HepG2 (cell line): ENCODE data around the gene MMP17. TPM values are rescaled to one million over a fixed set of nuclear protein-coding genes. Genes with fewer than 3 reads are reported as not detected.
A peak's percentile ranks its signal among the peaks of the same experiment; 100 is the strongest.

Experiments used
- AGO2 ChIP-seq: fragments of 200-400 bp; formaldehyde crosslinking; optimal IDR thresholded peaks from 2 replicates; pipeline ENCODE3; 2017; ENCODE audit warnings: mild to moderate bottlenecking, low read depth, low read length, moderate library complexity
- BCL6 ChIP-seq: IDR thresholded peaks from 2 replicates; pipeline ENCODE4 v1.6.1; 2016; ENCODE audit warnings: missing genetic modification reagents, missing compliant biosample characterization
- MTA1 ChIP-seq: sonication (generic); formaldehyde crosslinking; IDR thresholded peaks from 2 replicates; pipeline ENCODE4 v1.4.0; 2020; ENCODE audit warnings: missing genetic modification reagents, mild to moderate bottlenecking, borderline replicate concordance
- NRL ChIP-seq: sonication (generic); formaldehyde crosslinking; IDR thresholded peaks from 2 replicates; pipeline ENCODE4 v1.5.0; 2020; ENCODE audit warnings: missing genetic modification reagents, mild to moderate bottlenecking, moderate library complexity, borderline replicate concordance
- SUZ12 ChIP-seq: fragments of 150-350 bp; IDR thresholded peaks from 2 replicates; pipeline ENCODE4 v1.6.1; 2014; ENCODE audit warnings: low read depth, low read length
- ZFP1 ChIP-seq: IDR thresholded peaks from 2 replicates; pipeline ENCODE4 v1.6.1; 2016
- ZFX ChIP-seq: sonication (generic); formaldehyde crosslinking; IDR thresholded peaks from 2 replicates; pipeline ENCODE4 v1.4.0; 2020; ENCODE audit warnings: mild to moderate bottlenecking, low read depth, missing genetic modification reagents, moderate library complexity
- ZNF18 ChIP-seq: sonication (generic); formaldehyde crosslinking; IDR thresholded peaks from 2 replicates; pipeline ENCODE4 v1.8.0; 2022; ENCODE audit warnings: mild to moderate bottlenecking, missing genetic modification reagents; ENCODE audit not compliant: insufficient replicate concordance
- ZNF362 ChIP-seq: sonication (generic); formaldehyde crosslinking; IDR thresholded peaks from 2 replicates; pipeline ENCODE4 v1.4.0; 2020; ENCODE audit warnings: missing genetic modification reagents, mild to moderate bottlenecking, borderline replicate concordance
- ZNF562 ChIP-seq: sonication (generic); formaldehyde crosslinking; IDR thresholded peaks from 2 replicates; pipeline ENCODE4 v1.8.0; 2022; ENCODE audit warnings: missing genetic modification reagents, borderline replicate concordance
- ZNF615 ChIP-seq: sonication (generic); formaldehyde crosslinking; IDR thresholded peaks from 2 replicates; pipeline ENCODE4 v1.5.0; 2020; ENCODE audit warnings: mild to moderate bottlenecking, missing genetic modification reagents, borderline replicate concordance
- ZNF646 ChIP-seq: sonication (generic); formaldehyde crosslinking; IDR thresholded peaks from 2 replicates; pipeline ENCODE4 v1.9.0; 2021; ENCODE audit warnings: mild to moderate bottlenecking, missing genetic modification reagents
- ZNF687 ChIP-seq: sonication (generic); formaldehyde crosslinking; IDR thresholded peaks from 2 replicates; pipeline ENCODE4 v1.5.1; 2020; ENCODE audit warnings: mild to moderate bottlenecking, missing genetic modification reagents, moderate library complexity
- ZNF891 ChIP-seq: sonication (generic); formaldehyde crosslinking; IDR thresholded peaks from 2 replicates; pipeline ENCODE4 v1.5.0; 2020; ENCODE audit warnings: mild to moderate bottlenecking, missing genetic modification reagents
- polyA plus RNA-seq, 8 experiments: library from polyadenylated mRNA; depleted of rRNA in 3 of 8; stranded (reverse) in 7 of 8; unstranded in 1 of 8; fragments of >200 nt; fragmentation: Illumina TruSeq in 4 of 8; extraction: Trizol in 4 of 8; gene quantifications; 2 replicates each; pipeline versions ENCODE4 v1.2.1 to v1.2.3, GENCODE V29; 2011 to 2016; ENCODE audit warnings: low read depth in 4 of 8, missing spikeins in 1 of 8, mixed read lengths in 1 of 8; ENCODE audit not compliant: insufficient read depth in 1 of 8
- total RNA-seq, 5 experiments: library from RNA; depleted of rRNA; stranded (reverse); fragments of >200 nt; fragmentation: Illumina TruSeq; extraction: Trizol; gene quantifications; 2 replicates each; pipeline ENCODE4 v1.2.3, GENCODE V29; 2016; ENCODE audit warnings: low read depth in 1 of 5

MMP17 gene
- total and polyA plus RNA-seq, 2 of the 13 experiments (the other 11 are each of a cell fraction or from before 2014, with no cell fraction given), result 0.55 to 0.80 TPM

- TF ChIP-seq AGO2 (no peak), ZNF646 (CRISPR knock-in tag) (no peak), MTA1 (CRISPR knock-in tag) (no peak; the same call in 1 of the 2 replicates), ZFP1 (CRISPR knock-in tag) (no peak), ZNF891 (CRISPR knock-in tag) (0 out of 2 replicates have a peak, but pooled peaks have one; percentile 42), ZNF362 (CRISPR knock-in tag) (no peak), NRL (CRISPR knock-in tag) (0 out of 2 replicates have a peak, but pooled peaks have one; percentile 19), ZNF18 (CRISPR knock-in tag) (no peak), ZNF615 (CRISPR knock-in tag) (no peak), ZNF687 (CRISPR knock-in tag) (peak; percentile 53), ZNF562 (CRISPR knock-in tag) (no peak), SUZ12 (no peak), ZFX (CRISPR knock-in tag) (no peak), BCL6 (peak; percentile 85)
Observed at GRCh38 chr12:131853832-131854797, 25.9 kb downstream of the MMP17 start (continued).
